ENCODE data around the gene GALNT11. TPM values are rescaled to one million over a fixed set of nuclear protein-coding genes. Genes with fewer than 3 reads are reported as not detected.
A peak's percentile ranks its signal among the peaks of the same experiment; 100 is the strongest.
"Not testable (repeated sequence)": the region's sequence is repeated elsewhere in the genome, so short reads cannot be mapped to it uniquely, and the experiment has no call there.

The GALNT11 gene
- polyA plus RNA-seq (ENCODE audit: insufficient read length): 30.1 TPM

GRCh38 chr7:152025077-152025936, at the start of gene GALNT11:
Gene GALNT11, plus strand, starts transcription at chr7:152025674. Its CDS starts 68,554 bp downstream, at chr7:152094228.
- DNase-seq (ENCODE audit: low read depth): peak; percentile 68

- no peak for DNase-seq (ENCODE audit: low read depth)
These were observed 46.9 kb upstream of the GALNT11 start for GRCh38 chr7:151978616-151979015.

GRCh38 chr7:151981223-151981622, 44.3 kb upstream of the GALNT11 start:
- no peak for DNase-seq (ENCODE audit: low read depth)

GRCh38 chr7:151982806-151983205, 42.7 kb upstream of the GALNT11 start:
- no peak for DNase-seq (ENCODE audit: low read depth)

GRCh38 chr7:151984612-151985011, 40.9 kb upstream of the GALNT11 start:
- DNase-seq (ENCODE audit: low read depth): no peak

- DNase-seq (ENCODE audit: low read depth): no peak
These were observed 37.5 kb upstream of the GALNT11 start for GRCh38 chr7:151987748-151988529.

- peak; percentile 5 for DNase-seq (ENCODE audit: low read depth)
These were observed 33.1 kb upstream of the GALNT11 start for GRCh38 chr7:151992375-151992774.

- no peak for DNase-seq (ENCODE audit: low read depth)
These were observed 31.3 kb upstream of the GALNT11 start for GRCh38 chr7:151993977-151994676.

- no peak for DNase-seq (ENCODE audit: low read depth)
These were observed 25.9 kb upstream of the GALNT11 start for GRCh38 chr7:151999424-152000090.

- DNase-seq (ENCODE audit: low read depth): no peak
These were observed 25.3 kb upstream of the GALNT11 start for GRCh38 chr7:152000191-152000590.

- no peak for DNase-seq (ENCODE audit: low read depth)
These were observed 19.1 kb upstream of the GALNT11 start for GRCh38 chr7:152006336-152006735.

GRCh38 chr7:152011860-152012259, 13.6 kb upstream of the GALNT11 start:
- no peak for DNase-seq (ENCODE audit: low read depth)

- DNase-seq (ENCODE audit: low read depth): no peak
These were observed 12.2 kb upstream of the GALNT11 start for GRCh38 chr7:152013230-152013629.

GRCh38 chr7:152013974-152014373, 11.5 kb upstream of the GALNT11 start:
- no peak for DNase-seq (ENCODE audit: low read depth)

GRCh38 chr7:152014722-152015121, 10.8 kb upstream of the GALNT11 start:
- no peak for DNase-seq (ENCODE audit: low read depth)

- DNase-seq (ENCODE audit: low read depth): no peak
These were observed 9.9 kb upstream of the GALNT11 start for GRCh38 chr7:152015600-152015999.

- no peak for DNase-seq (ENCODE audit: low read depth)
These were observed 8.5 kb upstream of the GALNT11 start for GRCh38 chr7:152016947-152017346.

GRCh38 chr7:152017683-152018082, 7.8 kb upstream of the GALNT11 start:
- DNase-seq (ENCODE audit: low read depth): not testable (repeated sequence)

- DNase-seq (ENCODE audit: low read depth): not testable (repeated sequence)
These were observed 3.7 kb upstream of the GALNT11 start for GRCh38 chr7:152021740-152022139.

GRCh38 chr7:152025937-152026890, 740 bp downstream of the GALNT11 start:
- no peak for DNase-seq (ENCODE audit: low read depth)
